ENCODE measurements around the gene COLQ.

COLQ gene

DNA sequence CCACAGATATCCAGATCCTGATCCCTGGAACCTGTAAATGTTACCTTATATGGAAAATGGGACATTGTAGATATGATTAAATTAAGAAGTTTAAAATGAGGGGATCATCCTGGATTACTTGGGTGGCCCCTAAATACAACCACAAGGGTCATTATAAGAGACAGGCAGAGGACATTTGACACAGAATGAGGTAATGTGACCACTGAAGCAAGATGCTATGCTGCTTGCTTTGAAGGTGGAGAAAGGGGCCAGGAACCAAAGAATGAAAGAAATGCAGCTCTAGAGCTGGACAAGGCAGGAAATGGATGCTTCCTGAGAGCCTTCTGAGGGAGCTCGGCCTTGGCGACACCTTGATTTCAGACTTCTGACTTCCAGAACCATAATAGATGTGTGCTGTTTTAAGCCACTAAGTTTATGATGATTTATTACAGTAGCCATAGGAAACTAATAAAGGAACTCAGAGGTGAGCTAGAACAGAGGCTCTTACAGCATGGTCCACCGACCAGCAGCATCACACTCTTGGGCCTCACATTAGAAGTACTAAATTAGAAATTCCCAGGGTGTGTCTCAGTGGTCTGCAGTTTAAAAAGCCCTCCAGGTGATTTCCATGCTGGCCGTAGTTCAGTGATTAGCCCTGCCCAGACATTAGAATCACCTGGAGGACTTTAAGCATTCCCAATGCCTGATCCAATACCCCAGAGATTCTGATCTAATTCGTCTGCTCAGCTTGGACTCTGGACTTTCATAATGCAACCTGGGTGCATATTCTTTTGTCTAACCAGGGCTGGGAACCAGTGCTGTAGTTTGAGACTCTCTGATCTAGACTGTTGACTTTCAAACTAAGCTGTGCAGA is 7.5 kb downstream of the COLQ start:
- TF ChIP-seq ARNTL (CRISPR knock-in tag; IDR thresholded peaks at IDR 0.05; ENCODE audit: borderline replicate concordance, low read depth) (no peak), ZNF565 (CRISPR knock-in tag; conservative IDR thresholded peaks at IDR 0.05; ENCODE audit: low read depth) (no peak), CSDC2 (CRISPR knock-in tag; IDR thresholded peaks at IDR 0.05) (no peak), GLIS3 (CRISPR knock-in tag; IDR thresholded peaks at IDR 0.05) (no peak), OSR1 (CRISPR knock-in tag; IDR thresholded peaks at IDR 0.05) (no peak), BACH2 (CRISPR knock-in tag; IDR thresholded peaks at IDR 0.05; ENCODE audit: borderline replicate concordance) (no peak), SNAI2 (CRISPR knock-in tag; IDR thresholded peaks at IDR 0.05) (no peak), ZFP3 (CRISPR knock-in tag; IDR thresholded peaks at IDR 0.05) (no peak), ESRRG (CRISPR knock-in tag; IDR thresholded peaks at IDR 0.05) (no peak), PPARA (CRISPR knock-in tag; IDR thresholded peaks at IDR 0.05; ENCODE audit: borderline replicate concordance) (no peak), ZNF8 (CRISPR knock-in tag; IDR thresholded peaks at IDR 0.05) (no peak), ZNF70 (CRISPR knock-in tag; IDR thresholded peaks at IDR 0.05) (no peak), ISL1 (CRISPR knock-in tag; IDR thresholded peaks at IDR 0.05) (no peak), ZFP30 (CRISPR knock-in tag; IDR thresholded peaks at IDR 0.05) (no peak), TOX (CRISPR knock-in tag; IDR thresholded peaks at IDR 0.05; ENCODE audit: borderline replicate concordance) (no peak)
- TF ChIP-seq, protein P1, sequence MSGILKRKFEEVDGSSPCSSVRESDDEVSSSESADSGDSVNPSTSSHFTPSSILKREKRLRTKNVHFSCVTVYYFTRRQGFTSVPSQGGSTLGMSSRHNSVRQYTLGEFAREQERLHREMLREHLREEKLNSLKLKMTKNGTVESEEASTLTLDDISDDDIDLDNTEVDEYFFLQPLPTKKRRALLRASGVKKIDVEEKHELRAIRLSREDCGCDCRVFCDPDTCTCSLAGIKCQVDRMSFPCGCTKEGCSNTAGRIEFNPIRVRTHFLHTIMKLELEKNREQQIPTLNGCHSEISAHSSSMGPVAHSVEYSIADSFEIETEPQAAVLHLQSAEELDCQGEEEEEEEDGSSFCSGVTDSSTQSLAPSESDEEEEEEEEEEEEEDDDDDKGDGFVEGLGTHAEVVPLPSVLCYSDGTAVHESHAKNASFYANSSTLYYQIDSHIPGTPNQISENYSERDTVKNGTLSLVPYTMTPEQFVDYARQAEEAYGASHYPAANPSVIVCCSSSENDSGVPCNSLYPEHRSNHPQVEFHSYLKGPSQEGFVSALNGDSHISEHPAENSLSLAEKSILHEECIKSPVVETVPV (CRISPR knock-in tag; IDR thresholded peaks at IDR 0.05): no peak
- TF ChIP-seq, protein P2, sequence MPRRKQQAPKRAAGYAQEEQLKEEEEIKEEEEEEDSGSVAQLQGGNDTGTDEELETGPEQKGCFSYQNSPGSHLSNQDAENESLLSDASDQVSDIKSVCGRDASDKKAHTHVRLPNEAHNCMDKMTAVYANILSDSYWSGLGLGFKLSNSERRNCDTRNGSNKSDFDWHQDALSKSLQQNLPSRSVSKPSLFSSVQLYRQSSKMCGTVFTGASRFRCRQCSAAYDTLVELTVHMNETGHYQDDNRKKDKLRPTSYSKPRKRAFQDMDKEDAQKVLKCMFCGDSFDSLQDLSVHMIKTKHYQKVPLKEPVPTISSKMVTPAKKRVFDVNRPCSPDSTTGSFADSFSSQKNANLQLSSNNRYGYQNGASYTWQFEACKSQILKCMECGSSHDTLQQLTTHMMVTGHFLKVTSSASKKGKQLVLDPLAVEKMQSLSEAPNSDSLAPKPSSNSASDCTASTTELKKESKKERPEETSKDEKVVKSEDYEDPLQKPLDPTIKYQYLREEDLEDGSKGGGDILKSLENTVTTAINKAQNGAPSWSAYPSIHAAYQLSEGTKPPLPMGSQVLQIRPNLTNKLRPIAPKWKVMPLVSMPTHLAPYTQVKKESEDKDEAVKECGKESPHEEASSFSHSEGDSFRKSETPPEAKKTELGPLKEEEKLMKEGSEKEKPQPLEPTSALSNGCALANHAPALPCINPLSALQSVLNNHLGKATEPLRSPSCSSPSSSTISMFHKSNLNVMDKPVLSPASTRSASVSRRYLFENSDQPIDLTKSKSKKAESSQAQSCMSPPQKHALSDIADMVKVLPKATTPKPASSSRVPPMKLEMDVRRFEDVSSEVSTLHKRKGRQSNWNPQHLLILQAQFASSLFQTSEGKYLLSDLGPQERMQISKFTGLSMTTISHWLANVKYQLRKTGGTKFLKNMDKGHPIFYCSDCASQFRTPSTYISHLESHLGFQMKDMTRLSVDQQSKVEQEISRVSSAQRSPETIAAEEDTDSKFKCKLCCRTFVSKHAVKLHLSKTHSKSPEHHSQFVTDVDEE (CRISPR knock-in tag; IDR thresholded peaks at IDR 0.05): no peak
- TF ChIP-seq, protein P3, sequence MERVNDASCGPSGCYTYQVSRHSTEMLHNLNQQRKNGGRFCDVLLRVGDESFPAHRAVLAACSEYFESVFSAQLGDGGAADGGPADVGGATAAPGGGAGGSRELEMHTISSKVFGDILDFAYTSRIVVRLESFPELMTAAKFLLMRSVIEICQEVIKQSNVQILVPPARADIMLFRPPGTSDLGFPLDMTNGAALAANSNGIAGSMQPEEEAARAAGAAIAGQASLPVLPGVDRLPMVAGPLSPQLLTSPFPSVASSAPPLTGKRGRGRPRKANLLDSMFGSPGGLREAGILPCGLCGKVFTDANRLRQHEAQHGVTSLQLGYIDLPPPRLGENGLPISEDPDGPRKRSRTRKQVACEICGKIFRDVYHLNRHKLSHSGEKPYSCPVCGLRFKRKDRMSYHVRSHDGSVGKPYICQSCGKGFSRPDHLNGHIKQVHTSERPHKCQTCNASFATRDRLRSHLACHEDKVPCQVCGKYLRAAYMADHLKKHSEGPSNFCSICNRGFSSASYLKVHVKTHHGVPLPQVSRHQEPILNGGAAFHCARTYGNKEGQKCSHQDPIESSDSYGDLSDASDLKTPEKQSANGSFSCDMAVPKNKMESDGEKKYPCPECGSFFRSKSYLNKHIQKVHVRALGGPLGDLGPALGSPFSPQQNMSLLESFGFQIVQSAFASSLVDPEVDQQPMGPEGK (CRISPR knock-in tag; IDR thresholded peaks at IDR 0.05; ENCODE audit: borderline replicate concordance): no peak
- TF ChIP-seq, protein P4, sequence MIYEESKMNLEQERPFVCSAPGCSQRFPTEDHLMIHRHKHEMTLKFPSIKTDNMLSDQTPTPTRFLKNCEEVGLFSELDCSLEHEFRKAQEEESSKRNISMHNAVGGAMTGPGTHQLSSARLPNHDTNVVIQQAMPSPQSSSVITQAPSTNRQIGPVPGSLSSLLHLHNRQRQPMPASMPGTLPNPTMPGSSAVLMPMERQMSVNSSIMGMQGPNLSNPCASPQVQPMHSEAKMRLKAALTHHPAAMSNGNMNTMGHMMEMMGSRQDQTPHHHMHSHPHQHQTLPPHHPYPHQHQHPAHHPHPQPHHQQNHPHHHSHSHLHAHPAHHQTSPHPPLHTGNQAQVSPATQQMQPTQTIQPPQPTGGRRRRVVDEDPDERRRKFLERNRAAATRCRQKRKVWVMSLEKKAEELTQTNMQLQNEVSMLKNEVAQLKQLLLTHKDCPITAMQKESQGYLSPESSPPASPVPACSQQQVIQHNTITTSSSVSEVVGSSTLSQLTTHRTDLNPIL (CRISPR knock-in tag; IDR thresholded peaks at IDR 0.05; ENCODE audit: low read depth): no peak
- TF ChIP-seq, protein P5, sequence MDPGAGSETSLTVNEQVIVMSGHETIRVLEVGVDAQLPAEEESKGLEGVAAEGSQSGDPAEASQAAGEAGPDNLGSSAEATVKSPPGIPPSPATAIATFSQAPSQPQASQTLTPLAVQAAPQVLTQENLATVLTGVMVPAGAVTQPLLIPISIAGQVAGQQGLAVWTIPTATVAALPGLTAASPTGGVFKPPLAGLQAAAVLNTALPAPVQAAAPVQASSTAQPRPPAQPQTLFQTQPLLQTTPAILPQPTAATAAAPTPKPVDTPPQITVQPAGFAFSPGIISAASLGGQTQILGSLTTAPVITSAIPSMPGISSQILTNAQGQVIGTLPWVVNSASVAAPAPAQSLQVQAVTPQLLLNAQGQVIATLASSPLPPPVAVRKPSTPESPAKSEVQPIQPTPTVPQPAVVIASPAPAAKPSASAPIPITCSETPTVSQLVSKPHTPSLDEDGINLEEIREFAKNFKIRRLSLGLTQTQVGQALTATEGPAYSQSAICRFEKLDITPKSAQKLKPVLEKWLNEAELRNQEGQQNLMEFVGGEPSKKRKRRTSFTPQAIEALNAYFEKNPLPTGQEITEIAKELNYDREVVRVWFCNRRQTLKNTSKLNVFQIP (CRISPR knock-in tag; IDR thresholded peaks at IDR 0.05; ENCODE audit: borderline replicate concordance, low read depth): no peak
- ATAC-seq: no peak

DNA sequence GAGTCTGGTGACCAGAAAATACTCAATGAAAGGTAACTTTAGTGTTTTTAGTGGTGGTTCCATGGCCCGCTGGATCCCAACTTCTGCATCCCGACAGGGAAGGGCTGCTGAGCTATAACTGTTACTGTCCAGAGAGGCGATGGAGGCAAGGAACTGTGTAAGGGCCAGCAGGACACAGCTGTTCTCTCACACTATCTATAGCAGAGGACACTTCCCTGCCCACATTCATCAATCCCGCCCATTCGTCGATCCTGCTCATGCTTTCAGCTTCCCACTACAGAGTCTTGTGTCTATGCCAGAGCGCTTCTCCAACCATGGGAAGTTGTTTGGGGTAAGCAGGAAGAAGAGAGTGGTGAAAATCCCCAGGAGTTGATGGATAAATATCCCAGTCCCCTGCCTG is 8.4 kb downstream of the COLQ start:
- no peak for TF ChIP-seq TCF4 (CRISPR knock-in tag; IDR thresholded peaks at IDR 0.05; ENCODE audit: borderline replicate concordance)
- no peak for TF ChIP-seq ZNF565 (CRISPR knock-in tag; conservative IDR thresholded peaks at IDR 0.05; ENCODE audit: low read depth)
- TF ChIP-seq ZFP3 (CRISPR knock-in tag; IDR thresholded peaks at IDR 0.05): no peak
- TF ChIP-seq CSDC2 (CRISPR knock-in tag; IDR thresholded peaks at IDR 0.05): no peak
- TF ChIP-seq, protein P2 (CRISPR knock-in tag; IDR thresholded peaks at IDR 0.05): no peak
- TF ChIP-seq, protein P5 (CRISPR knock-in tag; IDR thresholded peaks at IDR 0.05; ENCODE audit: borderline replicate concordance, low read depth): no peak
- TF ChIP-seq ISL1 (CRISPR knock-in tag; IDR thresholded peaks at IDR 0.05): no peak
- ATAC-seq: no peak
